CD4-positive, alpha-beta T cell treated with Interleukin-1 beta for 1 hour (primary cell): ENCODE results near the gene ANK3.
"Not testable (repeated sequence)": the region's sequence is repeated elsewhere in the genome, so short reads cannot be mapped to it uniquely, and the experiment has no call there.

ENCODE experiments used
- DNase-seq, 2 donors: peaks; one replicate each; pipeline ENCODE4 v3.0.0-alpha.2; 2020 to 2022

ANK3 gene

DNA sequence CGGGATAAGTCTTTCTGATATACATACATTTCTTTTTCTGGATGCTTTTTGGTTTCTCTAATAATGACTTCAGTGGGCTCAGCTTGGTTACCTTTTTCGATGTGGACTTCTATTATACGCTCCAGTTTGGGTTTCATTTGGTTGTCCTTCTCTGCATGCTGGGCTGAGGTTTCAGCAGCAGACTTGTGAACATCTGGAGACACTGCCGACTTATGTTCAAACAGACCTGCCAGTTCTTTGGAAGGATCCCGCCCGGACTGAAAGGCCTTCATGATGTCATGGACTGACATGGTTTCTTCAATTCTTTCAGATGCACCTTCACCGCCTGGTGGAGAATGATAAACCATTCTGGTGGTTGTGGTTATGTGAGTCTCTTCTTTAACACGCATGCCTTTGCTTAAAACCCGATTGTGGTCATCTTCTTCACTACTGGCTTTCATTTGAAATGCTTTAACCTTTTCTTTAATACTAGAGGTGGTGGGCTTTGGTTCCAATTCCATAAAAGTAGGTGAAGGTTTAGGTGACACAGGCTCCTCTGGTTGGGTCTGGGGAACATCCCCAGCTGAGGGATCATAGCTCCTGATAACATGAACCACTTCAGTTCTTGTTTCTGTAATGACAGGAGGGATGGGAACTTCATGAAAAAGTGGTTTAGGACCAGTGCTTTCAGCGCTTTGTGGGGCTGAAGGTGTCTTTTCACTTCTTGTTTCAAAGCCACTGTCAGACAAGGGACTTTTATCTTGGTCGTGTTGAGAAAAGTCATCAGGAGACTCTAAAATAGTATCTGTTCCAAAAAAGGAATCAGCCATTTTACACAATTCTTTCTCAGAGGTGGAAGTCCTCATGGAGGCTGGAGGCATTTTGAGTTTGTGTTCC lies 315.7 kb downstream of the ANK3 start:
- DNase-seq = peak in 1 of 2 donors; percentile 4

DNA sequence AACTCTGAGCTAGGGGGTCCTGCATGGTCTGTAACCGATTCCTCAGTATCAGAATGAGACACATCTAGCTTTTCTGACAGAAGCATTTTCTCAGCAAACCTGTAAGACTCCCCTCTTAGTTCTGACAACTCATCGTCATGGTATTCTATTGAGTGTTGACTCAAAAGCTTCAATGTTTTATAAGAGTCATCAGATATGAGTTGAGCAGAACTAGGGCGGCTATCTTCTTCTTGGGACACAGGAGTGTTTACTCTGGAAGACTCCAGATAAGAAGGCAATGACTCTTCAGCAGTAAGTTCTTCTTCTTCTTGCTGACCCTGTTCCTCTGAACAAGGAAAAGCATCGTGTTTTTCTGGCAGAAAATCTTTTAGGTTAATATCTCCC lies 316.3 kb downstream of the ANK3 start:
- DNase-seq = no peak

DNA sequence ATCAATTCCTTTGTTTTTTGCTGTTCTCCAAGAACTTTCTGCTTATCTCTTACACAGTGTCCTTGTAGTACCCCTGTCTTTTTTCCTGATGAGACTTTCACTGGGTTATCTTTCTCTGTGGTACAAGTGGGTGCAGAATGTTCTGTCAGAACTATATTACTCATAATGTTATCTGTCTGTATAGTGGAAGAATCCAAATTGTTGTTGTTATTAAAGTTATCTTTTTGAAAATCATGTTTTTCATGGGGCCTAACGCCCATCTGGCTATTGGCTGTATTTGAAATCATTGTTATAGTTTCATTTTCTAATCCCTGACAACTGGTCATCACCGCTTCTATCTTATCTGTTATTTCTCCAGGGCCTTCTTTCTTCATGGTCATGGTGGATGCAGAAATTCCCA lies 320.4 kb downstream of the ANK3 start:
- no peak for DNase-seq

GRCh38 chr10:60050366-60050765 lies 339.3 kb downstream of the ANK3 start:
- DNase-seq = no peak

- DNase-seq = no peak
These were observed 341.6 kb downstream of the ANK3 start for GRCh38 chr10:60048091-60048501.

DNA sequence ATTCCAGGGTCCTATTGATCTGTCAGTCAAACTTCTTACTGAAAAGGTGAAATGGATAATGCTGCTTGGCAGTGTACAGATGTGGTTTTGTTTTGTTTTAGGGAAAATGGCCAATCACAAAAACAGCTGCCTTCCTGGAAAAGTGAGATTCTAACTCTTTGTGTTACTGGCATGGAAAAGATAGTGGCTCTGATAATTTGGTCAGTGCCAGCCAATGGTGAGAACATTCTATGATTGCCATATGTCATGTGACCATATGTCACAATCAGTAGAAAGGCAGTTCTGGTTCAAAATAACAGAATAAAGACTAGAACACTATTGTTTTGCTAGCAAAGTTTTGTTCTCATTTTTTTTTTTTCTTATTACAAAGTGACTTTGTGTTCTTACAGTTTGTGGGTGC lies 344.1 kb downstream of the ANK3 start:
- DNase-seq = no peak

- no peak for DNase-seq
These were observed 344.7 kb downstream of the ANK3 start for GRCh38 chr10:60044971-60045370.

GRCh38 chr10:60044242-60044641 lies 345.4 kb downstream of the ANK3 start:
- no peak for DNase-seq

DNA sequence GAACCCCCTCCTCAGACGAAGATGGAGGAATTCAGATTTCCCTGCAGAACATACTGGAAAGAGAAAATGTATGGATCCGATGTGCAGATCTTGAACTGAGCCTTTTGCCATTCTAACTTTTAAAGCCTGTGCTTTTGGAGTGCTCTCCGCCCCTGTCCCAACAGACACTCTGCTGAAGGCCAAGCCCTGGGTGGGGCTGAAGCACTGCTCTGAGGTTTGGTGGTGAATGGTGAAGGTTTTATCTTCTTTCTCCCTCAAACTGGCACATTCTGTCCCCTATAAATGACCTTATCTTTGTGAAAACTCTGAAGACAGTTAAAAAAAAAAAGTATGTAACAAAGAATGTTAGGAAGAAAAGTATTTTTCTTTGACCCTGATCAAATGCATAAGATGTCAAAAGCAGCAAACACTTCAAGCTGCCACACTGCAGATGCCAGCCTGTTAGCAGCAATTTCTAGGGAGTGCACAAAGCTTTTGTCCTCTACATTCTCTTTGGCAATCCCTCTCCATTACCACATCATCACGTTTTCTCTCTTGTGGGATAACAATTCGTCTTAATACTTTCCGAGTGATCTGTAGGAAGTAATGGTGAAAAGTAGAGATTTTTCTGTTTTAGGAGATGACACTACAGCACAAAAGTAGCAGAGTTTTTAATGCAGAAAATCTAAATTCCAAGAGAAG lies 346.0 kb downstream of the ANK3 start:
- no peak for DNase-seq

DNA sequence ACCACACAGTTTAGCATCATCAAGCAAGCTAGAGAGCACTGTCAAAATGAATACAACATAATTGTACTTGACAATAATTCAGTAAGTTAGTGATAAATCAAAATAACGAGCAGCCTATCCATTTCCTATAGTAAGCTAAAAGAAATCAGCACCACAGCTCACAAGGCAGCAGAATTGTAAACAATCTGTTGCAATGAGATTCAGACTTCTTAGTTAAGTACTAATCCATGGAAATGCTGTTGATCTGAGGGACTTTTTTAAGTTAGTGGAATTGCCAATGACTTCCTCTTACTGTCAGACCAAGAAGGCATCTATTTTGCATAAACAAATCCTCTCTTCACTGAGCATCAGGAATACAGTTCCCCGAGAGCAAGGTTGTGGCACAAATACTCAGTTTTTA lies 346.8 kb downstream of the ANK3 start:
- DNase-seq = no peak

DNA sequence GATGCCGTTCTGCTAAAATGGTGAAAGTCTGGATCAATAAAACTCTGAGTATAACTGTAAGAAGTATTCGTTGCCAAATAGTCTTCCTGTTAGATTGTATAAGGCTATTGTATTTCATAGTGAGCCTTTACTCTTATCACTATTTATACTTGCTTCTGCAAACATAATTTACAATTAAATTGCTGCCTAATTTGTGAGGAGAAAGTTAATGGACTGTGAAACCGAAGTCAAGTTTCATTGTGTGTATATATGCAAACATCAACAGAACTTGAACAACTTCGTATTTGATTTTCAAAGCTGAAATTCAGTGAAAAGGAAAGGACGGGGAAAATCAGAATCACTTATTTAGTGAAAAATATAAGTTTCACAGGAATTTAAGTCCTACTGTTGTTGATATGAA lies 347.4 kb downstream of the ANK3 start:
- DNase-seq = no peak

GRCh38 chr10:60041489-60042133 lies 348.1 kb downstream of the ANK3 start:
- DNase-seq = no peak

- no peak for DNase-seq
These were observed 349.5 kb downstream of the ANK3 start for GRCh38 chr10:60040014-60040662.

GRCh38 chr10:60035984-60036383 lies 353.7 kb downstream of the ANK3 start:
- DNase-seq = no peak

- not testable (repeated sequence) for DNase-seq
These were observed 354.3 kb downstream of the ANK3 start for GRCh38 chr10:60035375-60035774.

DNA sequence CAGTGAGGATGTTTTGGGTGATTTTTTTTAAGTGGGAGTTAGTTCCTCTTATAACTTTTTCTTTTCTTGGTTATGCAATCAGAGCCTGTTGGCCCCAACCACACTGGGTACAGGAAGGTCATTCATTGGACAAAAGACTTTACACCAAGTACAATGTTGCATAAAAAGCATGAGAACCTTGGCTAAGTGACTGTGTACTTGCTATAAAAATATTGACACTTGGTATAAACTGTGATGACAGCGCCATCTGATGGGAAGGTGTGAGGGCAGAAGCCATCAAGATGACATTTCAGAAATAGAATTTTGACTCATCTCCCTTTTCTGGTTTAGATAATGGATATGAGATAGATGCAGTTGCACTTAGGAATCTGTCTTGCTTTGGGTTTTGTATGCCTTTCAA lies 357.0 kb downstream of the ANK3 start:
- DNase-seq = peak; percentile 36 to 50

DNA sequence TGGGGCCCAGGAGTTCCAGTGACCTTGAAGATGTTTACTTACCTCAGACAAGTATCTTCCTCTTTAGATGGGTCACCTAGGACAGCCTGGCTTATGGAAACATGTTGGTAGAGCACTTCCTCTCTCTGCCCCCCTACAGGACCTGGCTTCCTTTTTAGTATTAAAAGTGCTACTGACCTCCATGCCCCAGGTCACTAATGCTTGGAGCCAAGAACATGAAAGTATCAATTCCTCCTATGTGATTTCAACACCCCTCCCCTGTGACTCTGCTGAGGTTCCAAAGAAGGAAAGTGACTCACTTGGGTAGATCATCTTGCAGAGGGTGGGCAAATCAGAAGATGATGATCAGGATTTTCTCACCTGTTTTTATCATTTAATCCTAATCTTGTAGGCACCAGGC lies 358.0 kb downstream of the ANK3 start:
- peak; percentile 12 to 36 for DNase-seq

DNA sequence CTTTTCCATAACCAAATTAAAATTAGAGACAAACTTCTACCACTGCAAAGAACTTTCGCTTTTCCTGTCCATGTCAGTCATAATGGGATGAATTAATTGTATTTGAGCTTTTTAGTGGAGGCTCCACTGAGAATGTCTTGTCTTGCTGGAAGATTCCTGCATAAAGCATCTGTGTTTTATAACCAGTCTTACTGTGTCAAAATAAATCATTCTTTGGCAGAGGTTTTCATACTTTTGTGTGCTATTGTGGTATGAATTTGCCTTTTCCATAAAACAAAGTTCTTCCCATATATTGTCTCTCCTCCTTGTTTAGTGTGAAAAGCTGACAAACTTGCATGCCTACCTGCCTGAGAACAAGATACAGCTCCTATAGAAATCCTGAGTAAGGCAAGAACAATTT lies 358.5 kb downstream of the ANK3 start:
- no peak for DNase-seq

DNA sequence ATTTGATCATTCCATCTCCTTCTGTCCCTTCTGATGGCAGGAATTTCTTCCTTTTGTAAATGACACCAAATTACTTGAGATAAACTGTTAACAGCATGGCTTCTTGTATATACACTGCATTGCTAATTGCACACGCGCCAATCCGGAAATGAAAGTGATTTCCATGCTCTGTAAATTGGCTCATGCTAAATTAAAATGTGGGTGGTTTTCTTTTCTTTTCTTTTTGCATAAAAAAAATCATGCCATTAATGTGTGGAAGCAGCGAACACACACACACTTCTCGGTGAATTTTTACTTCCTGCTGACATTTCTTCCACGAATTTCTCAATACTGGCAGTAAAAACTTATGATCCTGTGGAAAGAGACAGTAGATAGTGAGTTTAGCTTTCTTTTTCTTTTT lies 360.2 kb downstream of the ANK3 start:
- DNase-seq = no peak

DNA sequence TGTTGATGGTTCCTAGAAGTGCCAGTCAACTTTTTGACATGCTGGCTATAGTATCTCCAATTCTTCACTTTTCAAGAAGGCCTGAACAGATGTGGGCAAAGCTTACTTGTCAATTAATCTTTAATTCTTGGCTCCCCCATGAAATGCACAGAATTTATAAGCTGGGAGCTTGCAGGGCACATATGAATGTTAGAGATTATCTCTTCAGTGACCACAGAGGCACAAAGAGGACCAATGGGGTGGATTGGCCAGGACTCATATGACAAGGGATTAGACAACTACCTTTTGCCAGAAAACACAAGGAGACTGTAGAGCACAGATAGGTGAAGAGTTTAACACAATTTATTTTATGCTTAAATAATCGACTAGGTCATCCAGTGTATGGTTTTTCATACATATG lies 361.6 kb downstream of the ANK3 start:
- DNase-seq = no peak

DNA sequence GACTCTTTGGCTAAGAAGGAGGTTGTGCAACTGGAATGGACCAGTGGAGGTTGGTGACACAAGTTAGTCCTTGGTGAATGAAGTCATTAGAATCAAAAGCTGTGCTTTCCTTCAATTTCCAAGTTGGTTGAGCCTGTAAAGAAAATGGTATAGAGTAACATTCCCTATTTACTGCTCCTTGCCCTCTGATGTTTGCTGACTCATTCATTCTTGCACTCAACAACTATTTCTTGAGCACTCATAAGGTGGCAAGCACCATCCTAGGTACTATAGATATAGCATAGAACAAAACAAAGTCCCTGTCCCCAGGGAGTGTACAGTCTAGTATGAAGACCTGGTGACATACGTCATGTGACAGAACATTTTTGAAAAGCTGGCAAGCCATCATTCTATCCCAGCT lies 364.4 kb downstream of the ANK3 start:
- DNase-seq = no peak

DNA sequence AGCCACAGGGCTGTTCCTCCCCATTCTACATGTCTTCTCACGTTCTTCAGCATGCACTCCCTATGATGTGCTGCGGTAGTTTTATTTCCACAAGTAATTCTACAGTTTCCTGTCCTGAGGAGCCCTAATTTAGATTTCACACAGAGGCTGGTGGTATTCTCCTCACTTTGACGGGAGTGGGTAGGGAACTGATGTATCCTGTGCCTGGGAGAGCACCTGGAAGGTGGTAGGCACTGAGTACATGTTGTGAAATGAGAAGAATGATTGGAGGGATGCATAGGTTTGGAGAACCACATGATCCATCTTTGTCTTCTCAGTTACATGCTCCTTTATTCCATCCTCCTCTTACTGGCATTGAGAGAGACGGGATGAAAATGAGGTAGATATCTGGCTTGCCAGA lies 365.2 kb downstream of the ANK3 start:
- no peak for DNase-seq

GRCh38 chr10:60023155-60023877 lies 366.4 kb downstream of the ANK3 start:
- DNase-seq = no peak
